ENCODE data around the gene ERRFI1. TPM values are rescaled to one million over a fixed set of nuclear protein-coding genes. Genes with fewer than 3 reads are reported as not detected.

ERRFI1 gene
- total and polyA plus RNA-seq, 2 experiments from 2014 or later = 123 to 163 TPM

- no peak for TF ChIP-seq EZH2 (IDR thresholded peaks at IDR 0.05; ENCODE audit: borderline replicate concordance)
- TF ChIP-seq CTCF (IDR thresholded peaks at IDR 0.05; ENCODE audit: poor library complexity) = no peak
- no peak for TF ChIP-seq EZH2phosphoT487 (IDR thresholded peaks at IDR 0.05; ENCODE audit: low read depth, severe bottlenecking, unreplicated experiment)
- peaks cover 69% of the 10 kb centered on the region for H4K20me1 ChIP-seq (ENCODE audit: insufficient read depth, poor library complexity, severe bottlenecking)
- H3K9me2 ChIP-seq (replicated peaks; ENCODE audit: insufficient read depth) = no peaks in the 10 kb centered on the region
- H2AFZ ChIP-seq = no peak overlapping the region
- H3K27ac ChIP-seq = peak overlapping the region; percentile 57
- no peaks in the 10 kb centered on the region for H3K9me3 ChIP-seq (ENCODE audit: low read depth)
- peak; percentile 71 for DNase-seq (ENCODE audit: low spot score)
- H3K4me2 ChIP-seq = peak overlapping the region; percentile 45
- H3K79me2 ChIP-seq = peaks cover 96% of the 10 kb centered on the region
- H3K4me1 ChIP-seq (ENCODE audit: insufficient read depth) = peaks cover 58% of the 10 kb centered on the region
- H3K27me3 ChIP-seq = no peaks in the 10 kb centered on the region
- no peaks in the 10 kb centered on the region for H3K36me3 ChIP-seq (replicated peaks; ENCODE audit: insufficient read depth, low read depth)
- H3K4me3 ChIP-seq = no peak overlapping the region
Observed at GRCh38 chr1:8020032-8020431, 6.1 kb downstream of the ERRFI1 start.

- 94% methylated on average over 5 of the region's 5 CpGs for WGBS (ENCODE audit: low lambda C conversion rate, missing lambda C conversion rate)
- no peaks in the 10 kb centered on the region for H3K27me3 ChIP-seq
- TF ChIP-seq EZH2phosphoT487 (IDR thresholded peaks at IDR 0.05; ENCODE audit: low read depth, severe bottlenecking, unreplicated experiment) = no peak
- no peak for TF ChIP-seq EZH2 (IDR thresholded peaks at IDR 0.05; ENCODE audit: borderline replicate concordance)
- no peak for TF ChIP-seq CTCF (IDR thresholded peaks at IDR 0.05; ENCODE audit: poor library complexity)
- H3K9me3 ChIP-seq (ENCODE audit: low read depth) = no peaks in the 10 kb centered on the region
- peak overlapping the region; percentile 45 for H3K4me2 ChIP-seq
- H3K36me3 ChIP-seq (replicated peaks; ENCODE audit: insufficient read depth, low read depth) = no peaks in the 10 kb centered on the region
- DNase-seq (ENCODE audit: low spot score) = no peak
- H3K4me1 ChIP-seq (ENCODE audit: insufficient read depth) = peaks cover 58% of the 10 kb centered on the region
- no peak overlapping the region for H2AFZ ChIP-seq
- H3K4me3 ChIP-seq = no peak overlapping the region
- no peaks in the 10 kb centered on the region for H3K9me2 ChIP-seq (replicated peaks; ENCODE audit: insufficient read depth)
- peaks cover 61% of the 10 kb centered on the region for H4K20me1 ChIP-seq (ENCODE audit: insufficient read depth, poor library complexity, severe bottlenecking)
- peaks cover 92% of the 10 kb centered on the region for H3K79me2 ChIP-seq
- peak overlapping the region; percentile 57 for H3K27ac ChIP-seq
Observed at GRCh38 chr1:8019229-8019620, 6.9 kb downstream of the ERRFI1 start.

GRCh38 chr1:8018492-8019228 is 7.4 kb downstream of the ERRFI1 start:
- no peak for TF ChIP-seq CTCF (IDR thresholded peaks at IDR 0.05; ENCODE audit: poor library complexity)
- TF ChIP-seq EZH2phosphoT487 (IDR thresholded peaks at IDR 0.05; ENCODE audit: low read depth, severe bottlenecking, unreplicated experiment) = no peak
- TF ChIP-seq EZH2 (IDR thresholded peaks at IDR 0.05; ENCODE audit: borderline replicate concordance) = no peak
- WGBS (ENCODE audit: low lambda C conversion rate, missing lambda C conversion rate) = 79% methylated on average over 3 of the region's 3 CpGs
- Histone ChIP-seq H3K36me3 (replicated peaks; ENCODE audit: insufficient read depth, low read depth) (no peaks in the 10 kb centered on the region), H3K4me3 (no peak overlapping the region), H4K20me1 (ENCODE audit: insufficient read depth, poor library complexity, severe bottlenecking) (peaks cover 55% of the 10 kb centered on the region), H3K27me3 (no peaks in the 10 kb centered on the region), H3K9me2 (replicated peaks; ENCODE audit: insufficient read depth) (no peaks in the 10 kb centered on the region), H3K27ac (peak overlapping the region; percentile 57), H3K4me2 (peak overlapping the region; percentile 45), H3K79me2 (peaks cover 92% of the 10 kb centered on the region), H2AFZ (no peak overlapping the region), H3K9me3 (ENCODE audit: low read depth) (no peaks in the 10 kb centered on the region), H3K4me1 (ENCODE audit: insufficient read depth) (peaks cover 55% of the 10 kb centered on the region)
- no peak for DNase-seq (ENCODE audit: low spot score)

Measured in hepatocyte (in vitro differentiated cells).